ENCODE measurements around the gene CUBN.

The CUBN gene

DNA sequence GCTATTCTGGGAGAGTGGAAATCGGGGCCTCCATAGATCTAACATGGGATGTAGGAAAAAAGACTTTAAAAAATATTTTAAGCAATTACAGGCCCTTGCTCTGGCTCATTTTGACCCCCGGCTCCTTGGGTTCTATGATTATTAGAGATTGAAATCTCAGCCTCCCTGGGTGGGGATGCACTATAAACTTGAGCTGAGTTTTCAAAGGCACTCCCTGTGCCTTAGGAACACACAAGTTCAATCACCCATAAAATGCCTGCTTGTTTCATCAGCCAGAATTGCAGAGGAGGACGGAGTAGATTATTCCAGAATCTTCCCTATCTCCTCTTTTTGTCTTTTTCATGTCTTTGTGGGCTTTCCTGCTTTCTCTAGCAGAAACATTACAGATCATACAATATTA lies 145.4 kb downstream of the CUBN start:
- DNase-seq: no peak

DNA sequence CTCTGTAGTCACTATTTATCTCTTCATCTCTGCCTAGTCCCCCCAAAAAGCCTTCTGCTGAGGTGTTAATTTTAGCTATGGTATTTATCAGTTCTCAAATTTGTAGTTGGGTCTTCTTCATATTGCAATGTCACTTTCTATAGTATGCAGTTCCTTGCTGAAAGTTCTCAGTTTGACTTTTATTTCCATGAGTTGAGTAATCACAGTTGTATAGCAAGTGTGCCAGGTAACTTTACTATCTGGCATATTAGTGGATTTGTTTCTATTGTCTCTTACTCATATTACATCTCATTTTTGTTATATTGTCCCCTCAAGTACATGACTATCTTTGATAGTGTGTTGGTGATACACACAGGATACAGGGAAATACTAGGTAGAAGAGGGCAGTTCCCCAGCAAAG lies 152.8 kb downstream of the CUBN start:
- DNase-seq: no peak

DNA sequence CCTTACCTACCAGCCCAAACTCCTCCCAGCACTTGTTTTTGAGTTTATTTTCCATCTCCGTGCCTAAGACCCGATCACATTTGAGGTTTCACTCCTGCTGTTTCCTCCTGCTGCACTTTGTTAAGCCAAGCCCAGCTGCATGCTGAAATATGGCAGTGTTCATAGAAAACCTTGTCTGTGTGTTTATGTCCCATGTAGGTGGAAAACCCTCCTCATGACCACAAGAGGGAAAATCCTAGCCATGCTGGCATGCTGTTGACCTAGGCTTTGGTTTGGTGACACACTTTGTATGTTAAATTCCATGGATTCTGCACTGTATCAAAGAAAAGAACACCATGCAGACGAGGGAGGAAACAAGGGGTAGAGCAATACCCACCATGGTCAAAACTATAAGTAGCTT lies 154.4 kb downstream of the CUBN start:
- no peak for DNase-seq

DNA sequence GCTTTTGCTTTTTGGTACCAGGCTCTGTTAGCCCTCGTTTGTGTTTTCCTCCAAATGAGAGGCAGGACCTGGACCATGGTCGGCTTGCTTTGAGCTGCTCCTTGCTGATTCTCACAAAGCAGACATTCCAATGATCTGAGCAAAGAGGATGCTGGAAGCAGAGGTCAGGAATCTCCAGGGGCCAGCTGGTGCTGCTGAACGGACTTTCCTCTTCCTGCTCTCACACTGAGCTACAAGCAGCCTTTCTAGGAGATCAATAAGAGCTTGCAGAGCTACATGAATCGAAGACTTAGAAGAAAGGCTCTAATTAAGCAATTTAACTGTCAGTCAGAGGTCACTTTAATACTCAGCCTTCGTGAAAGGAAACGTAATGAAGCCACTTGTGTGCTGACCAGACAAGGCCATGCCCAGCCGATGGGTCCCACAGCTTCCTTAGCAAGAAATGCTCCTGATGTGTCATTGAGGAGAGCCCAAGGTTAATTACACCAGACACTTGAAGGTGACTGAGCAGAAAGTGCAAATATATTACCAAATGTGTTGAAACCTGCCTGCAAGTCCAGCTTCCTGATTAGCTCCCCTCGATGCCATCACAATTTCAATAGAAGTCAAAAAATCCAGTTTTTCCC lies 161.1 kb downstream of the CUBN start:
- no peak for DNase-seq

DNA sequence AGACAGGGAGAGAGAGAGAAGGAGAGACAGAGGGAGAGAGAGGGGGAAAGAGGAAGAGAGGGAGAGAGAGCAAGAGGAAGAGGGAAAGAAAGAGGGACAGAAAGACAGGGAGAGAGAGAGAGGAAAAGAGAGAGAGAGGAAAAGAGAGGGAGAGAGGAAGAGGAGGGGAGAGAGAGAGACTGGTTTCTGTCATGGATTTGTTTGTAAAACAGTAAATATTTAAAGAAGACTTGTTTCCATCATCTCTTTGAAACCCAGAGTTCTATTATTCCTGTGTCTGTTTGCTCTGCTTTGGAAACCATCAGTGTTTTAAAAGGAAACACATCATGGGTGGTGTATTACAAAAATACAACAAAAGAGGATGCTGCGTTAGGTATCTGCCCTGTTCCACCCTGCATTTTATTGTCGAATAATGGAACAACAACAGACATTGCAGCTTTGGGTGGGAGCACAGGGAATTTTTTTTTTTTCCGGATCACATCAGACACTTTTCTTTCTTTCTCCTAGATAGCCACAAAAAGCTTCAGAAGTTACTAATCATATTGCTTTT lies 161.7 kb downstream of the CUBN start:
- DNase-seq: no peak

DNA sequence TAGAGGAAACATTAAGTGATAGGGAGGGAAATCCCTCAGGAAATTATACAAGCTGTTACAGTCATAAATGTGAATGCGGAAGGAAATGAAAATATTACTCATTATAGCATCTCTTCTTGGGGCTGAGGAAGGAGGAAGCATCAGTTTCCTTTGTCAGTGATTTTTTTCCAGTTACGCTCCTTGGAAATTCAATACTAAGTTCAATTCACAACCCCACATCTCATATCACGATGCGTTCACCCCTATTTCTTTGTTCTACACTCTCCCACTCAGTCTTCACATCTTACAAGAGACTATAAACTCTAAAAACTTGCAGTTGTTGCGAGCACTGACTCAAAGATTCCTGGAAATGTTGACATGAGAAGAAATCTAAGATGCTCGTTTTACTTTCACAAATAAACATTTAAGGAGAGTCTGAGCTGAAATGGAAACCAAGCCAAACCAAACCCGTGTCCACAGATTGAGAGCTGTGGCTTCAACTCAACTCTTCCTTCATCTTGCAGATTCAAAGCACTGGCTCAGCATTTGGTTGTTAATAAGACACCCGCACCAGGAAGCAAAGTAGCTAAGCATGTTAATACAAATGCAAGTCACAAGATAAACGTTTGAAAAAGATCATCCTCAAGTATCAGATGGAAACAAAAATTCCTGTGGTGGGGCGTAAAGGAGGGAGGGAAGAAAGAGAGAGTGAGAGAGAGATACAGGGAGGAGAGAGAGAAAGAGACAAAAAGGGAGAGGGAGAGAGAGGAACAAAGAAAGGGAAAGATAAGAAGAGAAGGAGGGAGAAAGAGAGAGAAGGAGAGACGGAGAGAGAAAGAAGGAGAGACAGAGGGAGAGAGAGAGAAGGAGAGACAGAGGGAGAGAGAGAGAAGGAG lies 162.4 kb downstream of the CUBN start:
- no peak for DNase-seq

DNA sequence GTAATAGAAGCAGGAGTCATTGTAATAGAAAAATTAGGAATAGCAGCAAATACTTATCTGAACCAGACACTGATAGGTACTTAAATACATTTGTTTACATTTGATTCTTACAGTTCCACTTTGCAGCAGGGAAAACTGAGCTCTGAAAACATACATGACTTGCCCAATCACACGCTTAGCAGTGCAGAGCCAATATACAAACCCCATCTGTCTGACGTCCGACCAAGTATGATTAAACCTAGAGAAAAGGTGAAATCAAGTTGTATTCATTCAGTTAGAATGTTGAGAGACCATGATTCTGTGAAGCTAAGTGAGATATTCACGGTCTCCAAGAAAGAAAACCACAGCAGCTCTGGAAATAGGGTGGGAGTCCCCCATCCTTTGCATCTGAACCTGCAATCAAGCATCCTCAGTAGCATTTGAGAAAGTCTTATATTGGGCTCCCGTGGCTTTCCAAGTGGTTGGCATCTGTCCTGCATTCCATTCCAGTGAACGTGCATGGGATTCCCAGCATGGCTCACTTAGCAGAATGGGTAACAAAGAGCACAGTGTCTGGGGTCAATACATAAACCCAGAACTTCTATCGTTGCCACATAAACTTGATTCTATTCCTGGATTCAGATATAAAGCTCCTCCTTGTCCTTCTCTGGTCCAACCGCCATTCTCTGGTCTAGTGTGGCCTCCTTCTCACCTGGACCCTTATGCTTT lies 163.7 kb downstream of the CUBN start:
- DNase-seq: no peak

DNA sequence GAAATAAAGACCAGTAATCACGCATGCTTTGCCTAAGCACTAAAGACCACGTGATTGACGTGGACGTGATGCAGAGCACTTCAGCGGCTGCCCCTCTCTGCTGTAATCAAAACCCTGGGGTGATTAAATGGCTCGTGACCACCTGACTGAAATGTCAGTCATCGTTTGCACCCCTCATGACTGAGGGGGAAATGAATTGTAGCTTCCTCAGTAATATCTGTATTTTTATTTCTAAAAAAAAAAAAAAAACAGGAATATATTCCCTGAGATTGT lies 164.3 kb downstream of the CUBN start:
- no peak for DNase-seq

DNA sequence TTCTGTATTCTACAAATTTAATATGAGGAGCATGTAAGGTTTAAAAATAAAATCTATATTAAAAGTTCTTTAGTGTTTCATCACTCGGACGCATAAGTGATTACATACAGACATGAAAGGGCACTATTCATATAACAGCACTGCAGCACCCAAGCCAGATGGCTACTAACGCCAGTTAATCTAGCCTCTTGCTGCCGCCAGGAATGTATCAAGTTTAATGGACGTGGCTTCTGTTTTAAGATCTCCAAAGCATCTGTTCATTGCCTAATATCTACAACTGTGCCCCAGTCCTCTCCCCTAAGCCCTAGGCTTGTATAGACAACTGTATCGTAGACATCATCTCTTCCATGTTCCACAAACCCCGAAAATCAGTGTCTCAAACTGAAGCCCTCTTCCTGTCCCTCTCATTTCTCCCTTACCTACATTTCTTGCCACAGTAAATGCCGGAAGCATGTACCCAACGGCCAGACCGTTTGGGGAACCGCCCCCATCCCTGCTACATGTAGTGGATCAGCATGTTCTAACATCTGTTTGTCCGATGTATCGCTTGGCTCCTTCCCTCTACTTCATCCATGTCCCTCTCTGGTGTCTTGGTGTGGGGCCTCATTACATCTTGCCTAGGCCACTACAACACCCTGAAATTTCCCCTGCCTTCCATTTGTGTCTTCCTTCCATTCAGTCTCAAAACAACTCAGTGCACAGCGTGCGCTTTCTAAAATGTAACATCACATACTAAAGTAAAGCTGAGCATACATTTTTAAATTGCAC lies 164.9 kb downstream of the CUBN start:
- DNase-seq: no peak

DNA sequence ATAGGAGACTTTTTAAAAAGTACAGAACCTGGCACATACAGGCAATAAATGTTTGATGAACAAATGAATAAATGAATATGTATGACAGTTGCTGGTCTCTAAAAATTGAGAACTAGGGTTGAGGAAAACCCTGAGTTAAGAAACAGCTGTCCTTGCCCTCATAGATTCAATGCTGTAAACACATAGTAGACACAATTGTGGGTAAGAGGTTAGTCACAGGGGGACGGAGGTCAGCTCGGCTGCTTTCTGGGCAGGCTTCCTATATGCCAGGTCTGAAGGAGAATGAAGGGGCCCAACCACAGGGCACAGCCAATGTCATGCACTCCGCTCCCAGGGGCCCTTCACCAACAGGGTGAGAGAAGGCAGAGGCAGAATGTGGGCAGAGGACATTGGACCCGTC lies 169.1 kb downstream of the CUBN start:
- no peak for DNase-seq

DNA sequence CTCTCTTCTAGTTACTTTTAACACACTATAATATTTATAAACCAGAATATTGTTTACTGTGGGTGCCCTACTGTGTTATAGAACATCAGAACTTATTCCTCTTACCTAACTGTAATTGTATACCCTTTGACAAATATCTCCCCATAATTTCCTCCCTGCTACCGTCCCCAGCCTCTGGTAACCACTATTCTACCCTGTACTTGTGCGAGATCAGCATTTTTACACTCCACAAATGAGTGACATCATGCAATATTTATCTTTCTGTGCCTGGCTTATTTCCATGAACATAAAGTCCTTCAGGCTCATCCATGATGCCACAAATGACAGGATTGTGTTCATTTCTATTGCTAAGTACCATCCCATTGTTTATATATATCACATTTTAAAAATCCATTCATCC lies 172.6 kb downstream of the CUBN start:
- DNase-seq: no peak

DNA sequence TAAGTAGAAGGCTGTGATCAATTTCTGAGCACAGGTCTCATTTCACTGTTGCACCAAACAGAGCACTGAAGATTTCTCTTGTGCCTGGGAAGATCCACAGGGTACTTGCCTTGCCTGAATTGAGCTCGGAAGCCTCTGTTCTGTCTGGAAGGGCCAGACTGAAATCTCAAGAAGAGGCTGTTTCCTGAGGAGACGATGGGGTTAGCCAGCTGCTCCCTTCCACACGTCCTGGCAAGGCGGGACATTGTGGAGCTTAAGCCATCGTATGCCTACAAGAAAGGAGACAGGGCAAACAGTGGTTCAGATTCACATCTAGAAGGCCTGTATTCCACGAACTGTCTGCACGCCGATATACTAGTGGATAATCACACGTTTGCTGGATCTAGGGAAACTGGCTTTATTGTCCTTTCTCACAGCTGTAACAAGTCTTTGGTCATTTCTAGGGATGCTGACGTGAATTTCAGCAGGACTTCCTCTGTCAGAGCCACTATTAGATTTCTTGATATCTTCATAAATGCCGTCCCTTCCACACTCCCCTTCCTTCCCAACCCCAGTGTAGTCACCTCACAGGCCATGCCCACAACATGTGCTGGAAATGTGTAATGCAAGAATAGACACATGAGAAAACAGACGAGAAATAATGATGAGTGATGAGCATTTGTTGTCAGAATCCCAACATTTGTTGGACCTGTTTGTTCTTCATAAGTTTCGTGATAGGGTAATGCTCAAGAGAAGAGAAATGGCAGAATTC lies 175.2 kb downstream of the CUBN start:
- no peak for DNase-seq

DNA sequence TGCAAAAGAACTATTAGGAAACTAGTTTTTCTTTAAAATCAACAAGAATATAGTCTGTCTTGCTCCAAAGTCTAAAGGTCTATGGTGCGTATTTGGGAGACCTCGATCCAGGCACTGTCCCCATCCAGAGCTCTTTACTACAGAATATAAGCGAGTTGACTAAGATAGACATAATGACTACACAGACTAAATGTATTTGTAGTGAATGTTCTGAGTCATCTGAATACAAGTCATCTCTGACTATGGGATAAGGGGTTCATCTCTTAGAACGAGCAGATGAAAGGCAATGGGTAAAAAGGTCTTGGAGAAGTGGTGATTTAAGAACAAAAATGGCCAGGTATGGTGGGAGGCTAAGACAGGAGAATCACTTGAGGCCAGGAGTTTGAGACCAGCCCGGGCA lies 176.3 kb downstream of the CUBN start:
- no peak for DNase-seq

DNA sequence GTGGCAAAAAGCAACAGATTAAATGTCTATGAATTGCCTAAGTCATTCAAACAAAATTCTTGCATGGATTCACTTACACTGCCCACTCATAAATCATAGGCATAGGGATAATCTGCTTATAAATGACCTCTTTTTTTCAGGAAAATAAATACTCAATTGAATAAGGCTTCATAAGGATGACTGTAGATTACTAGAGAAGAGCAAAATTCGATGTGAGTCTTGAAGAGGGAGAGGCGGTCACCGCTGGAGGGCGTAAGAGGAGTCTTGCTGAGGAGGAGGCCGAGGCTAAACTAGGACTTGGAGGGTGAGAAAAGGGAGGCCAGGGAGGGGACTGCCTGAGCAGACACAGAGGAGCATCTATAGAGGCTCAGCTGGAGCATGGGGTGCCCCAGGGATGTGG lies 177.0 kb downstream of the CUBN start:
- DNase-seq: no peak

DNA sequence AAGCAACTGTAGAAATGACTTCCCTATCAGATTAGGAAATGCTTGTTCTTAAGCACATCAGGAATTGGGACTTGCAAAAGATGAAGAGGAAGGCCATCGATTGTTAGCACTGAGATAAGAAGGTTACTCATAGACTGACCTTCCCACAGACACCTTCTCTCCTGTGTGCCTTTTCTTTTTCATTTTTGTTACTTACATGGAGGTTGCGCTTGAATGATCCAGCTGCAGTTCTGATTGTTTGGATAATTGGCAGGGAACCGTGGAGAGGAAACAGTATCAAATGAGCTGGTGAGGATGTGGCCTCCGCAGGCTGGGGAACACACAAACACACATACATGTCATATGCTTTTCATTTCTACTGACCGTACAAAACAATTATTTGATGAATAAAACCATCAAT lies 177.5 kb downstream of the CUBN start:
- DNase-seq: no peak

DNA sequence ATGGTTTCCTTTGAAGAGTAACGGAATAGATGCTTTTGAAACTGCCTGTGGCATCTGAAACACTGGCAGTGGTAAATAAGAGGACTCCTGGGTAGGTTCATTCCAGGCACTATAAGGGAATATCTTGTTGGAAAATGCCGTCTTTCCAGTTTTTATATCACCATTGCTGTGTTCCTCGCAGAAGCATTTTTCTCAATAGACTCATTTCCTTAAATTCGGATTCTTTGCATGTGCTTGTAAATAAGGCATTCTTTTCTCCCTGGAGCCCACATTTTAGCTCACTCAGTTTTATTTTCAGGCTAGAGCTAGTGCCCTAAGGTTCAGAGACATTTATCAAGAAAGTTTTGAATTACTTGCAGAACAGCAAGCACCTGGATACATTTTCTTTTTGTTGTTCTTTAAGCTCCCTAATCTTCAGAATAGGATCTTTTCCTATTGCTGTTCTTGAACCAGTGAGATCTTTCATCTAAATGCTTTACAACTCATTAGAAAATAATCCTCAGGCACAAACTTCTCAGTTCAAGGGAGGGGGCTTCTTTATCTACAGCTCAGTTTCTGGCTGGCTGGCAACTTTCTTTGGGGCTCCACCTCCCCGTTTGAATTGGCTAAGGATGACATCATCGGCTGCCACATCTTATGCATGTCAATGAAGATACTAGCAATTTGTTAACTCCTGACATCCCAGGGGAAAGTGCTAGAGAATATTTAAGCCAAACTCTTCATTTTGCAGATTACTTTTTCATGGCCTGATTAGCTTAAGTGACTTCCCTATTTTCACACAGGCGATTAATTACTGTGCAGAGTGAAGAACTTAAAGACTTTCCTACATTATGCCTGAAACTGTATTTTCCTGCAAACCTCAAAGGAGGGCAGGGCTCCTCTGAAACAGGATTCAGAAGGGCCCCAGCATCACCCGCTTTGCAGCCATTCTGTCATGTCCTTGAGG lies 178.7 kb downstream of the CUBN start:
- DNase-seq: no peak

DNA sequence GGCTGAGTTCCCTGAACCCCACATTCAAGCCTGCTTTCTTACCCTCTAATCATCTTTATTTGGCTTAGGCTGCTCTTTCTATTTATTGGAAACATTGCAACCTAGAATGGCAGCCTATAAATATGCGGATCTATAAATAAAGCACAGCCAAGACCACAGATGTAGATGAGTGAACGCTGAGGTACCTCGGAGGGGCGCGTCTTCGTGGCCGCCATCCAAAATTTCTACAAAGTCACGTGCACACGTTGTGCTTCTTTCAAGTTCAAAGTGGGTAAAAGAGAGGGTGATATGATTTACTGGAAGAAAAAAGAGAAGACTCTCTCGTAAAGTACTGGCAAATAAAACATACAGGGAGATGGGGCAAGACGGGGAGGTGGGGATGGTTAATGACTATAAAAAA lies 179.8 kb downstream of the CUBN start:
- DNase-seq: no peak

DNA sequence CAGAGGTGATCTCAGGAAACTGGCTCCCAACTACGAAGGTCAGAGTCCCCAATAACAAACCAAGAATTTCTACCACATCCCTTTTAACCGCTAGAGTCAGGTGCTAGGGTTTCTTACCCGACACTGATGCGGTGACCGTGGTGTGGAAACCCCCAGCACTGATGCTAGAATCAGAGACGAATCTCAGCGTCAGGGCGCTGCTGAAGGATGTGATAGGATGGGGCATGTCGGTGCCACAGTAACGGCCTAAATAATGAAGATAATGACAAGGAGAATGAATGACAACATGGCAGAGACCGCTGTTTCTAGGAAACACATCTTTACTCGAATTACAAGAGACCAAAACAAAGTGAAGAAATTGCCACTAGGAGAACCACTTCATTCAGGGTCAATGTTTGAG lies 181.2 kb downstream of the CUBN start:
- DNase-seq: no peak

DNA sequence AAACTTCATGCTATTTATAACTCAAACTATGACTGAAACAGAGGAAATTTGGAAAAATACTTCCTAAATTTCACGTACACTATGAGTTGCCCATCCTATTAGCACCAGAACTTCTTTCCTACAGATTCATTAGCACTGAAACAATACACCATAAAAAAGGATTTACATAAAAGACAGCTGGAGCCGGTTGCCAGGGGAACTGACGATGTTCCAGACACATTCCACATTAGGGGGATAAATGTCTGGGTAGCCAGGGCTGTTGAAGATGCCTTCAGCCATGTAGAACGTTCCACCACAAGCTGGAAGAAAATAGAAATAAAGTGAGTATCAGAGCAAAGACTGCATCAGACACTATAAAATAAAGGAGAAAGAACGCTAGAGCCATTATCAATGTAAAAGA lies 182.5 kb downstream of the CUBN start:
- DNase-seq: no peak

DNA sequence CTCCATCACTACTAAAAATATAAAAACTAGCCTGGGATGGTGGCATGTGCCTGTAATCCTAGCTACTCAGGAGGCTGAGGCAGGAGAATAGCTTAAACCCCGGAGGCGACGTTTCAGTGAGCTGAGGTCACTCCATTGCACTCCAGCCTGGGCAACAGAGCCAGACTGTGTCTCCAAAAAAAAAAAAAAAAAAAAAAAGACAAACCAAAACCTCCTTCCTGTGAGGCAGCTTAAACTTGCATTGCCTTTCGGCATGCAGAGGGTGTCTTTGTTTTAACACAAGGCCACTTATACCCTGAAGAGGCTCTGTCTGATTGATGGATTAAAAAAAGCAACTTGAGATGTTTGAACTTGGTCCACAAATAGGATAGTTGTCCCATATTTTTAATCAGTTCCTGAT lies 184.0 kb downstream of the CUBN start:
- DNase-seq: no peak

DNA sequence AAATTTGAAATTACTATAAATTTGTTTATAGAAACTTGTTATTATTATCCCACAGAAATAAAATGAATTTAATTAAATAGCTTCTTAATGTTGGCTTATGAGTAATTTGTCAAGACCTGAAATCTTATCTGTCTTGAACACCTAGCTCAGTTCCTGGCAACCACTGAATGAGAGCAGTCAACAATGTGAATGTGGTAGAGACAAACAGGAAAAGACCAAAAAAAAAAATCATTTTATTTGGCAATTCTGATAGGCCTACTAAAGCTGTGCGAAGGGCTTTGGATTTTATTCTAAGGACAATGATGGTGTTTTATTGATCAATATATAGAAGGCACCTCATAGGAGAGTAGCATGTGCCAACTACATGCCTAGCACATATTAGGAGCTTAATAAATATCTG lies 184.6 kb downstream of the CUBN start:
- DNase-seq: no peak
